PFSK-1 (cell line): ENCODE data around the gene GUCD1.

ENCODE experiments used
- FOXP2 ChIP-seq: optimal IDR thresholded peaks from 2 replicates; pipeline ENCODE3; 2011; ENCODE audit warnings: borderline replicate concordance, control low read depth, inconsistent platforms; ENCODE audit not compliant: insufficient read depth; ENCODE audit errors: extremely low read length, extremely low read depth
- POLR2AphosphoS5 ChIP-seq: IDR thresholded peaks from 2 replicates; pipeline ENCODE4 v1.6.1; 2012; ENCODE audit warnings: low read depth, mild to moderate bottlenecking, control low read depth, low read length, moderate library complexity
- REST ChIP-seq, 2 experiments: IDR thresholded peaks; 2 replicates each; pipeline versions ENCODE4 v1.6.1 to v1.8.0; 2011 to 2012; ENCODE audit warnings: low read depth in 2 of 2, low read length in 2 of 2, control low read depth in 1 of 2, inconsistent platforms in 1 of 2, mild to moderate bottlenecking in 1 of 2, moderate library complexity in 1 of 2; ENCODE audit not compliant: insufficient read depth in 1 of 2
- SIN3A ChIP-seq: IDR thresholded peaks from 2 replicates; pipeline ENCODE4 v1.6.1; 2012; ENCODE audit warnings: mild to moderate bottlenecking, low read length, moderate library complexity, borderline replicate concordance; ENCODE audit not compliant: insufficient read depth
- TAF1 ChIP-seq: IDR thresholded peaks from 2 replicates; pipeline ENCODE4 v1.6.1; 2012; ENCODE audit warnings: low read length, control low read depth, borderline replicate concordance; ENCODE audit not compliant: insufficient read depth

The GUCD1 gene

GRCh38 chr22:24535348-24535747 lies 19.6 kb downstream of the GUCD1 start:
- TF ChIP-seq SIN3A (no peak), FOXP2 (no peak), REST (IDR thresholded peaks at IDR 0.05; ENCODE audit: insufficient read depth in 1 of 2, low read depth in 2 of 2, low read length in 2 of 2) (no peak), POLR2AphosphoS5 (no peak), TAF1 (no peak)

GRCh38 chr22:24532075-24532474 lies 22.9 kb downstream of the GUCD1 start:
- TF ChIP-seq SIN3A (no peak), POLR2AphosphoS5 (no peak), TAF1 (no peak), REST (IDR thresholded peaks at IDR 0.05; ENCODE audit: insufficient read depth in 1 of 2, low read depth in 2 of 2, low read length in 2 of 2) (no peak), FOXP2 (no peak)

GRCh38 chr22:24529898-24530297 lies 25.0 kb downstream of the GUCD1 start:
- TF ChIP-seq POLR2AphosphoS5 (no peak), REST (IDR thresholded peaks at IDR 0.05; ENCODE audit: insufficient read depth in 1 of 2, low read depth in 2 of 2, low read length in 2 of 2) (no peak), SIN3A (no peak), FOXP2 (no peak), TAF1 (no peak)

- TF ChIP-seq TAF1 (no peak), REST (IDR thresholded peaks at IDR 0.05; ENCODE audit: insufficient read depth in 1 of 2, low read depth in 2 of 2, low read length in 2 of 2) (no peak), POLR2AphosphoS5 (no peak), FOXP2 (no peak)
Observed at GRCh38 chr22:24526191-24526590, 28.7 kb downstream of the GUCD1 start.

- no peak for TF ChIP-seq FOXP2
Observed at GRCh38 chr22:24525416-24526037, 29.4 kb downstream of the GUCD1 start.

GRCh38 chr22:24523873-24524272 lies 31.1 kb downstream of the GUCD1 start:
- TF ChIP-seq SIN3A (no peak), REST (IDR thresholded peaks at IDR 0.05; ENCODE audit: insufficient read depth in 1 of 2, low read depth in 2 of 2, low read length in 2 of 2) (no peak), POLR2AphosphoS5 (no peak), FOXP2 (no peak), TAF1 (no peak)
